Prostate gland (tissue), 2 donors: ENCODE results near the gene DGKB.

Experiments
- CTCF ChIP-seq, 4 experiments: fragments of 200-600 bp in 2 of 4; fragments of 450-650 bp in 2 of 4; sonication (generic) in 2 of 4; IDR thresholded peaks; 1 replicate in 3 of 4; 2 replicates in 1 of 4; pipeline ENCODE4 v1.5.1; 2016 to 2019; ENCODE audit warnings: antibody characterized with exemption in 4 of 4, mild to moderate bottlenecking in 2 of 4, moderate library complexity in 2 of 4
- POLR2A ChIP-seq: fragments of 450-650 bp; IDR thresholded peaks from one replicate; pipeline ENCODE4 v1.6.1; 2016; ENCODE audit warnings: antibody characterized with exemption, mild to moderate bottlenecking

GRCh38 chr7:14714161-14714728 is 188.3 kb downstream of the DGKB start:
- TF ChIP-seq CTCF (IDR thresholded peaks at IDR 0.05) (no peak), POLR2A (no peak)
